LNCAP (cell line): Measurements from ENCODE around the gene CCL8.

ENCODE experiments used
- CTCF ChIP-seq: fragments of 450-650 bp; IDR thresholded peaks from 2 replicates; pipeline ENCODE4 v1.5.1; 2017; ENCODE audit warnings: mild to moderate bottlenecking

The CCL8 gene

GRCh38 chr17:34305061-34305460 is 14.2 kb upstream of the CCL8 start:
- TF ChIP-seq CTCF = no peak

GRCh38 chr17:34305606-34306005 is 13.6 kb upstream of the CCL8 start:
- no peak for TF ChIP-seq CTCF

- TF ChIP-seq CTCF = no peak; the same call in 1 of the 2 replicates
Measured at GRCh38 chr17:34306466-34306865, 12.8 kb upstream of the CCL8 start.

- no peak for TF ChIP-seq CTCF
Measured at GRCh38 chr17:34307110-34307509, 12.1 kb upstream of the CCL8 start.

- no peak for TF ChIP-seq CTCF
Measured at GRCh38 chr17:34308371-34308770, 10.9 kb upstream of the CCL8 start.

GRCh38 chr17:34311291-34311690 is 7.9 kb upstream of the CCL8 start:
- TF ChIP-seq CTCF = no peak

GRCh38 chr17:34312080-34312479 is 7.2 kb upstream of the CCL8 start:
- no peak for TF ChIP-seq CTCF

- no peak for TF ChIP-seq CTCF
Measured at GRCh38 chr17:34313164-34313563, 6.1 kb upstream of the CCL8 start.
